HG03432 (cell line): Measurements from ENCODE around the gene PGK2.

Source experiments
- ATAC-seq: cut with Tn5 transposase; IDR thresholded peaks from one replicate; pipeline ENCODE4 v1.9.1; 2021; ENCODE audit warnings: mild to moderate bottlenecking, moderate library complexity; ENCODE audit not compliant: unreplicated experiment

Gene PGK2

GRCh38 chr6:49739423-49739822 lies 47.7 kb downstream of the PGK2 start:
- ATAC-seq: no peak

- no peak for ATAC-seq
Measured at GRCh38 chr6:49736017-49736508, 51.0 kb downstream of the PGK2 start.
